ENCODE measurements around the gene RPL35.

GRCh38 chr9:124882231-124882630 lies 20.5 kb upstream of the RPL35 start:
- TF ChIP-seq, protein P1, sequence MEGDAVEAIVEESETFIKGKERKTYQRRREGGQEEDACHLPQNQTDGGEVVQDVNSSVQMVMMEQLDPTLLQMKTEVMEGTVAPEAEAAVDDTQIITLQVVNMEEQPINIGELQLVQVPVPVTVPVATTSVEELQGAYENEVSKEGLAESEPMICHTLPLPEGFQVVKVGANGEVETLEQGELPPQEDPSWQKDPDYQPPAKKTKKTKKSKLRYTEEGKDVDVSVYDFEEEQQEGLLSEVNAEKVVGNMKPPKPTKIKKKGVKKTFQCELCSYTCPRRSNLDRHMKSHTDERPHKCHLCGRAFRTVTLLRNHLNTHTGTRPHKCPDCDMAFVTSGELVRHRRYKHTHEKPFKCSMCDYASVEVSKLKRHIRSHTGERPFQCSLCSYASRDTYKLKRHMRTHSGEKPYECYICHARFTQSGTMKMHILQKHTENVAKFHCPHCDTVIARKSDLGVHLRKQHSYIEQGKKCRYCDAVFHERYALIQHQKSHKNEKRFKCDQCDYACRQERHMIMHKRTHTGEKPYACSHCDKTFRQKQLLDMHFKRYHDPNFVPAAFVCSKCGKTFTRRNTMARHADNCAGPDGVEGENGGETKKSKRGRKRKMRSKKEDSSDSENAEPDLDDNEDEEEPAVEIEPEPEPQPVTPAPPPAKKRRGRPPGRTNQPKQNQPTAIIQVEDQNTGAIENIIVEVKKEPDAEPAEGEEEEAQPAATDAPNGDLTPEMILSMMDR (conservative IDR thresholded peaks at IDR 0.05; ENCODE audit: low read depth, low read length): no peak
- TF ChIP-seq EZH2 (IDR thresholded peaks at IDR 0.05; ENCODE audit: borderline replicate concordance, low read depth, low read length, poor library complexity, severe bottlenecking): no peak

Measured in A673 (cell line).